Measurements from ENCODE around the gene PLEKHH1.

Gene PLEKHH1

GRCh38 chr14:67527756-67528155 lies 5.3 kb upstream of the PLEKHH1 start:
- H3K27me3 ChIP-seq (ENCODE audit: low read depth, low read length), result peaks cover 78% of the 10 kb centered on the region
- TF ChIP-seq EZH2phosphoT487 (IDR thresholded peaks at IDR 0.05; ENCODE audit: low read depth) (no peak), CTCF (IDR thresholded peaks at IDR 0.05; ENCODE audit: low read depth, low read length) (no peak)
- H3K4me2 ChIP-seq (ENCODE audit: low read length), result no peak overlapping the region
- H4K20me1 ChIP-seq (ENCODE audit: insufficient read depth, low read length), result no peaks in the 10 kb centered on the region
- no peak overlapping the region for H3K4me3 ChIP-seq (ENCODE audit: low read length)
- H3K79me2 ChIP-seq (ENCODE audit: low read length), result no peaks in the 10 kb centered on the region
- no peak overlapping the region for H3K9ac ChIP-seq (ENCODE audit: low read length)
- H3K9me3 ChIP-seq (ENCODE audit: insufficient read depth, low read length), result no peaks in the 10 kb centered on the region
- peaks cover 7% of the 10 kb centered on the region for H3K4me1 ChIP-seq (ENCODE audit: low read length)
- no peak overlapping the region for H2AFZ ChIP-seq (ENCODE audit: low read depth, low read length)
- no peak overlapping the region for H3K27ac ChIP-seq (ENCODE audit: low read length)
- no peaks in the 10 kb centered on the region for H3K36me3 ChIP-seq (replicated peaks; ENCODE audit: low read depth, low read length)

GRCh38 chr14:67528276-67528675 lies 4.8 kb upstream of the PLEKHH1 start:
- no peak overlapping the region for H3K4me2 ChIP-seq (ENCODE audit: low read length)
- H3K36me3 ChIP-seq (replicated peaks; ENCODE audit: low read depth, low read length), result no peaks in the 10 kb centered on the region
- no peak overlapping the region for H3K4me3 ChIP-seq (ENCODE audit: low read length)
- peaks cover 77% of the 10 kb centered on the region for H3K27me3 ChIP-seq (ENCODE audit: low read depth, low read length)
- TF ChIP-seq EZH2phosphoT487 (IDR thresholded peaks at IDR 0.05; ENCODE audit: low read depth), result no peak
- TF ChIP-seq CTCF (IDR thresholded peaks at IDR 0.05; ENCODE audit: low read depth, low read length), result no peak
- H3K27ac ChIP-seq (ENCODE audit: low read length), result no peak overlapping the region
- H2AFZ ChIP-seq (ENCODE audit: low read depth, low read length), result no peak overlapping the region
- no peaks in the 10 kb centered on the region for H3K9me3 ChIP-seq (ENCODE audit: insufficient read depth, low read length)
- H3K4me1 ChIP-seq (ENCODE audit: low read length), result peaks cover 7% of the 10 kb centered on the region
- no peak overlapping the region for H3K9ac ChIP-seq (ENCODE audit: low read length)
- H4K20me1 ChIP-seq (ENCODE audit: insufficient read depth, low read length), result no peaks in the 10 kb centered on the region
- H3K79me2 ChIP-seq (ENCODE audit: low read length), result no peaks in the 10 kb centered on the region

- H3K27me3 ChIP-seq (ENCODE audit: low read depth, low read length), result peaks cover 75% of the 10 kb centered on the region
- H3K4me1 ChIP-seq (ENCODE audit: low read length), result peaks cover 11% of the 10 kb centered on the region
These were observed 2.8 kb upstream of the PLEKHH1 start for GRCh38 chr14:67529947-67530935.

More at GRCh38 chr14:67529947-67530935, 2.8 kb upstream of the PLEKHH1 start:
- H2AFZ ChIP-seq (ENCODE audit: low read depth, low read length), result no peak overlapping the region
- H3K27ac ChIP-seq (ENCODE audit: low read length), result no peak overlapping the region
- no peaks in the 10 kb centered on the region for H3K79me2 ChIP-seq (ENCODE audit: low read length)
- H3K9ac ChIP-seq (ENCODE audit: low read length), result no peak overlapping the region
- H3K4me3 ChIP-seq (ENCODE audit: low read length), result no peak overlapping the region
- TF ChIP-seq CTCF (IDR thresholded peaks at IDR 0.05; ENCODE audit: low read depth, low read length) (no peak), EZH2phosphoT487 (IDR thresholded peaks at IDR 0.05; ENCODE audit: low read depth) (no peak)
- no peak overlapping the region for H3K4me2 ChIP-seq (ENCODE audit: low read length)
- no peaks in the 10 kb centered on the region for H3K36me3 ChIP-seq (replicated peaks; ENCODE audit: low read depth, low read length)
- H3K9me3 ChIP-seq (ENCODE audit: insufficient read depth, low read length), result no peaks in the 10 kb centered on the region
- no peaks in the 10 kb centered on the region for H4K20me1 ChIP-seq (ENCODE audit: insufficient read depth, low read length)
